Heart left ventricle (tissue), 16 donors: ENCODE measurements around the gene ESYT2. TPM values are rescaled to one million over a fixed set of nuclear protein-coding genes. Genes with fewer than 3 reads are reported as not detected.

ENCODE experiments used
- ATAC-seq, 4 donors: fragments of 200-7000 bp; cut with Tn5 transposase; one replicate each; pipeline ENCODE4 v1.9.1; 2020 to 2022; ENCODE audit warnings: moderate library complexity in 4 of 4, mild to moderate bottlenecking in 3 of 4, moderate number of reproducible peaks in 1 of 4
- DNase-seq, 5 donors: peaks; one replicate each; pipeline ENCODE4 v3.0.0-alpha.2; 2020
- H3K27ac ChIP-seq, 12 donors: fragments of 200-600 bp; sonication (generic) in 4 of 12; one replicate each; pipeline versions ENCODE4 v1.5.0 to v1.8.0; 2016 to 2022; ENCODE audit warnings: mild to moderate bottlenecking in 2 of 12
- H3K27me3 ChIP-seq, 9 donors: fragments of 200-600 bp; sonication (generic) in 2 of 9; one replicate each; pipeline versions ENCODE4 v1.5.1 to v1.8.0; 2016 to 2022; ENCODE audit warnings: mild to moderate bottlenecking in 3 of 9
- H3K36me3 ChIP-seq, 9 donors: fragments of 200-600 bp; sonication (generic) in 2 of 9; one replicate each; pipeline versions ENCODE4 v1.5.0 to v1.8.0; 2018 to 2022; ENCODE audit warnings: mild to moderate bottlenecking in 2 of 9
- H3K4me1 ChIP-seq, 12 donors: fragments of 200-600 bp; sonication (generic) in 4 of 12; one replicate each; pipeline versions ENCODE4 v1.5.0 to v1.8.0; 2016 to 2022; ENCODE audit warnings: mild to moderate bottlenecking in 3 of 12
- H3K4me3 ChIP-seq, 12 donors: fragments of 200-600 bp; sonication (generic) in 4 of 12; one replicate each; pipeline versions ENCODE4 v1.5.0 to v1.8.0; 2017 to 2022; ENCODE audit warnings: mild to moderate bottlenecking in 9 of 12, moderate library complexity in 4 of 12
- H3K9me3 ChIP-seq, 12 donors: fragments of 200-600 bp; sonication (generic) in 4 of 12; one replicate each; pipeline versions ENCODE4 v1.5.0 to v1.8.0; 2016 to 2022; ENCODE audit warnings: mild to moderate bottlenecking in 1 of 12
- CTCF ChIP-seq, 12 donors: fragments of 200-600 bp; sonication (generic) in 4 of 12; IDR thresholded peaks; one replicate each; pipeline versions ENCODE4 v1.5.0 to v1.8.0; 2018 to 2022; ENCODE audit warnings: antibody characterized with exemption in 12 of 12, mild to moderate bottlenecking in 5 of 12
- POLR2A ChIP-seq, 2 donors: fragments of 450-650 bp; IDR thresholded peaks; one replicate each; pipeline ENCODE4 v1.6.1; 2017; ENCODE audit warnings: antibody characterized with exemption in 2 of 2, mild to moderate bottlenecking in 2 of 2, moderate library complexity in 2 of 2
- WGBS, 4 donors: extraction: QIAGEN DNeasy Blood & Tissue Kit in 2 of 4; methylation state at CpG; one replicate each; pipeline versions ENCODE4 v1.1.5 to v1.1.7; 2013 to 2018; 5-methylcytosine and 5-hydroxymethylcytosine counted together
- intact Hi-C, 10 donors: fragments of 100-400 bp; cut with DNase I; formaldehyde crosslinking; loops; one replicate each; pipeline versions ENCODE4 v1.11.1 to v1.14.2; 2022
- polyA plus RNA-seq, 2 donors: library from polyadenylated mRNA; stranded (reverse); fragments of 200-250 nt; gene quantifications; one replicate each; pipeline ENCODE4 v1.2.3, GENCODE V29; 2013
- total RNA-seq, 9 donors: library from RNA; depleted of rRNA in 2 of 9; stranded (reverse); fragments of >200 nt in 2 of 9; fragmentation: NEBNext Ultra II Directional in 3 of 9; extraction: Animal tissue kit (Norgen Biotek cat#: 25700) in 3 of 9; gene quantifications; one replicate each; pipeline versions ENCODE4 v1.1.0 to v1.2.4, GENCODE V29; 2016 to 2023
- donor health status: ischemic (EF 13 %, LVEDD 7.1; RV severe dilation, severe dysfunction).
- donor health status: healthy with polysubstance abuse.
- donor health status: DM: no; HTN: yes; CAD: no.
- donor health status: DM: no; HTN: no; CAD: no.
- donor health status: ischemic (EF 25% LVEDD 6.9; RV normal size, moderate dysfunction).
- donor health status: ischemic (EF 25% LVEDD 5.7; RV mildly dilated, moderate dysfunction).
- donor health status: healthy.
- donor health status: DM: yes; HTN: yes; CAD: no.
- donor health status: ischemic (EF 35%, LVEDD 5.7; RV mildly dilated, moderate dysfunction).
- donor health status: nonischemic (EF 11% LVEDD 7.7; RV severe dilation, severe dysfunction).
- donor health status: DM: yes; HTN: yes; CAD: no.
- donor health status: PGD.
- donor health status: ischemic (EF 29% LVEDD 5.4; RV normal size, mild dysfunction).
- donor health status: nonischemic (EF 23%, LVEDD 6.1; RV moderate dilation, normal function).

Gene ESYT2
- total and polyA plus RNA-seq, 11 donors: 16.2 to 91.8 (median 49.8) TPM

- 65 to 80% (median 73%) methylated on average over 6 of the region's 6 CpGs for WGBS, 4 donors
- H3K36me3 ChIP-seq: peaks cover 0 to 2% (median 0%) of the 10 kb centered on the region in 9 donors
Observed at GRCh38 chr7:158831738-158832091, 2.4 kb upstream of the ESYT2 start.

GRCh38 chr7:158830211-158830723, 958 bp upstream of the ESYT2 start:
- Histone ChIP-seq H3K27ac (peak overlapping the region; percentile 96 to 100 (median 99)), H3K27me3 (no peaks in the 10 kb centered on the region), H3K4me3 (peak overlapping the region; percentile 58 to 95 (median 84)), H3K9me3 (no peaks in the 10 kb centered on the region), H3K36me3 (peaks cover 0 to 9% (median 0%) of the 10 kb centered on the region in 9 donors), H3K4me1 (peaks cover 0 to 40% (median 18%) of the 10 kb centered on the region in 12 donors)
- ATAC-seq (no peak), DNase-seq (no peak)
- TF ChIP-seq CTCF (IDR thresholded peaks at IDR 0.05): peak in 1 of 12 donors; percentile 3
- no peak for TF ChIP-seq POLR2A (IDR thresholded peaks at IDR 0.05)
- 2 to 5% (median 3%) methylated on average over 10 to 14 of the region's 14 CpGs for WGBS, 4 donors
- intact Hi-C loops: no loop called here

More at GRCh38 chr7:158831738-158832091, 2.4 kb upstream of the ESYT2 start:
- H3K4me3 ChIP-seq: no peak overlapping the region
- H3K27ac ChIP-seq: no peak overlapping the region
- TF ChIP-seq CTCF (IDR thresholded peaks at IDR 0.05) (no peak), POLR2A (IDR thresholded peaks at IDR 0.05) (no peak)
- no peak for DNase-seq
- H3K4me1 ChIP-seq: peaks cover 0 to 27% (median 14%) of the 10 kb centered on the region in 12 donors
- intact Hi-C loops: no loop called here
- H3K27me3 ChIP-seq: no peaks in the 10 kb centered on the region
- no peak for ATAC-seq
- H3K9me3 ChIP-seq: no peaks in the 10 kb centered on the region

GRCh38 chr7:158829021-158829341, 328 bp downstream of the ESYT2 start:
- WGBS, 4 donors: 0% methylated on average over 2 to 38 of the region's 38 CpGs; no CpG with 5 or more reads in 1 of the 4 donors
- peak overlapping the region; percentile 63 to 95 (median 88) for H3K4me3 ChIP-seq
- intact Hi-C loops: loop anchor here in 8 of 10 donors (2.0 to 10.0 kb wide), 7 partner anchors 28 to 132 kb away; partner anchors contain the start of genes DYNC2I1 (in 1 of the 8) and NCAPG2 (in 1 of the 8)
- ATAC-seq (peak in 3 of 4 donors; percentile 34 to 53 (median 52)), DNase-seq (peak in 4 of 5 donors; percentile 47 to 85 (median 73))
- no peaks in the 10 kb centered on the region for H3K27me3 ChIP-seq
- TF ChIP-seq POLR2A (IDR thresholded peaks at IDR 0.05) (no peak), CTCF (IDR thresholded peaks at IDR 0.05) (peak in 1 of 12 donors; percentile 2)
- H3K9me3 ChIP-seq: no peaks in the 10 kb centered on the region
- peaks cover 0 to 9% (median 0%) of the 10 kb centered on the region in 9 donors for H3K36me3 ChIP-seq
- peak overlapping the region; percentile 96 to 100 (median 98) for H3K27ac ChIP-seq
- H3K4me1 ChIP-seq: peaks cover 3 to 46% (median 23%) of the 10 kb centered on the region in 12 donors

- H3K36me3 ChIP-seq: peaks cover 0 to 9% (median 0%) of the 10 kb centered on the region in 9 donors
- intact Hi-C loops: loop anchor here in 8 of 10 donors (1.0 to 10.0 kb wide), 8 partner anchors 28 to 131 kb away; partner anchors contain the start of genes DYNC2I1 (in 1 of the 8) and NCAPG2 (in 1 of the 8)
- peak in 3 of 4 donors; percentile 1 to 24 (median 18) for ATAC-seq
- peak overlapping the region; percentile 96 to 100 (median 98) for H3K27ac ChIP-seq
- 1% methylated on average over 43 to 82 of the region's 82 CpGs for WGBS, 4 donors
- peak overlapping the region; percentile 63 to 95 (median 88) for H3K4me3 ChIP-seq
- TF ChIP-seq CTCF (IDR thresholded peaks at IDR 0.05) (no peak), POLR2A (IDR thresholded peaks at IDR 0.05) (no peak)
- H3K4me1 ChIP-seq: peaks cover 3 to 52% (median 28%) of the 10 kb centered on the region in 12 donors
- no peaks in the 10 kb centered on the region for H3K9me3 ChIP-seq
- peak; percentile 47 to 82 (median 65) for DNase-seq
- no peaks in the 10 kb centered on the region for H3K27me3 ChIP-seq
Observed at GRCh38 chr7:158828133-158829020, 932 bp downstream of the ESYT2 start.
